Epidermal melanocyte (primary cell): Measurements from ENCODE around the gene DIAPH2.

ENCODE experiments used
- DNase-seq: peaks from one replicate; pipeline ENCODE4 v3.0.0; 2011; ENCODE audit warnings: low spot score; ENCODE audit not compliant: insufficient read length

The DIAPH2 gene

GRCh38 chrX:97159916-97160800 is 475.5 kb downstream of the DIAPH2 start:
- no peak for DNase-seq

- no peak for DNase-seq
Observed at GRCh38 chrX:97167333-97167732, 482.7 kb downstream of the DIAPH2 start.

GRCh38 chrX:97168646-97169045 is 484.0 kb downstream of the DIAPH2 start:
- DNase-seq: no peak

- no peak for DNase-seq
Observed at GRCh38 chrX:97175147-97175546, 490.5 kb downstream of the DIAPH2 start.

GRCh38 chrX:97189668-97190067 is 505.0 kb downstream of the DIAPH2 start:
- DNase-seq: no peak

- DNase-seq: no peak
Observed at GRCh38 chrX:97199501-97199900, 514.9 kb downstream of the DIAPH2 start.

GRCh38 chrX:97200454-97200853 is 515.8 kb downstream of the DIAPH2 start:
- no peak for DNase-seq

GRCh38 chrX:97210501-97210900 is 525.9 kb downstream of the DIAPH2 start:
- DNase-seq: no peak

- DNase-seq: no peak
Observed at GRCh38 chrX:97211070-97211469, 526.4 kb downstream of the DIAPH2 start.

- DNase-seq: no peak
Observed at GRCh38 chrX:97215186-97215585, 530.5 kb downstream of the DIAPH2 start.

GRCh38 chrX:97224148-97224547 is 539.5 kb downstream of the DIAPH2 start:
- no peak for DNase-seq

- no peak for DNase-seq
Observed at GRCh38 chrX:97229318-97229717, 544.7 kb downstream of the DIAPH2 start.

- no peak for DNase-seq
Observed at GRCh38 chrX:97230948-97231347, 546.3 kb downstream of the DIAPH2 start.

- no peak for DNase-seq
Observed at GRCh38 chrX:97234471-97235081, 549.9 kb downstream of the DIAPH2 start.

GRCh38 chrX:97238632-97239031 is 554.0 kb downstream of the DIAPH2 start:
- no peak for DNase-seq

- no peak for DNase-seq
Observed at GRCh38 chrX:97252111-97252510, 567.5 kb downstream of the DIAPH2 start.

GRCh38 chrX:97260679-97261078 is 576.0 kb downstream of the DIAPH2 start:
- DNase-seq: no peak

- DNase-seq: no peak
Observed at GRCh38 chrX:97266406-97267121, 581.9 kb downstream of the DIAPH2 start.

GRCh38 chrX:97267396-97268181 is 582.9 kb downstream of the DIAPH2 start:
- DNase-seq: no peak

- no peak for DNase-seq
Observed at GRCh38 chrX:97268182-97268680, 583.6 kb downstream of the DIAPH2 start.

- no peak for DNase-seq
Observed at GRCh38 chrX:97284531-97284930, 599.9 kb downstream of the DIAPH2 start.
